Endothelial cell of umbilical vein (primary cell): Measurements from ENCODE around the gene SLC39A11. TPM values are rescaled to one million over a fixed set of nuclear protein-coding genes. Genes with fewer than 3 reads are reported as not detected.

Experiments
- BruUV-seq: library from RNA; stranded (reverse); fragments of 400-500 nt; replicated peaks from 2 replicates; lab custom pipeline; 2021; lab: Mats Ljungman, UMichigan
- CTCF ChIA-PET: fragments of 300-600, 350-600 bp; sonication (Branson Sonifier 250); formaldehyde crosslinking; loops from one replicate; lab custom pipeline; 2021; ENCODE audit warnings: antibody characterized with exemption, inconsistent platforms; lab: Charles Lee
- POLR2A ChIA-PET: fragments of 300-600, 350-600 bp; sonication (Branson Sonifier 250); formaldehyde crosslinking; loops from one replicate; lab custom pipeline; 2021; ENCODE audit warnings: antibody characterized with exemption, inconsistent platforms; lab: Charles Lee
- DNase-seq: peaks from one replicate; pipeline ENCODE4 v3.0.0-alpha.2; 2011; ENCODE audit warnings: low read depth, low spot score
- FAIRE-seq: peaks from 2 replicates; lab custom pipeline; 2011; peaks lifted over from hg19 to GRCh38; lab: Jason Lieb, UNC
- H2AFZ ChIP-seq: 2 replicates; pipeline ENCODE4 v1.6.0; 2012; ENCODE audit warnings: low read depth, low read length, control low read depth, inconsistent platforms
- H3K27ac ChIP-seq: 2 replicates; pipeline ENCODE4 v1.5.1; 2011; ENCODE audit warnings: low read depth, mild to moderate bottlenecking, control low read depth, low read length, moderate library complexity; ENCODE audit not compliant: insufficient read depth
- H3K27me3 ChIP-seq, 2 experiments: 2 replicates each; pipeline versions ENCODE4 v1.6.0 to v1.6.1; 2011; ENCODE audit warnings: low read length in 2 of 2, mixed read lengths in 1 of 2; ENCODE audit not compliant: control insufficient read depth in 2 of 2, insufficient read depth in 2 of 2
- H3K36me3 ChIP-seq, 2 experiments: 2 replicates in 1 of 2; 3 replicates in 1 of 2; pipeline ENCODE4 v1.5.1; 2011; ENCODE audit warnings: low read length in 2 of 2, mild to moderate bottlenecking in 1 of 2, moderate library complexity in 1 of 2; ENCODE audit not compliant: control insufficient read depth in 2 of 2, insufficient read depth in 2 of 2; ENCODE audit errors: extremely low read depth in 1 of 2
- H3K4me1 ChIP-seq: 3 replicates; pipeline ENCODE4 v1.5.1; 2011; ENCODE audit warnings: mild to moderate bottlenecking, low read length; ENCODE audit not compliant: control insufficient read depth, insufficient read depth; ENCODE audit errors: extremely low read depth
- H3K4me2 ChIP-seq: 2 replicates; pipeline ENCODE4 v1.6.1; 2011; ENCODE audit warnings: low read length, control low read depth, mixed read lengths; ENCODE audit not compliant: insufficient read depth
- H3K4me3 ChIP-seq, 3 experiments: fragments of 200-600 bp in 1 of 3; sonication (generic), shearing (Covaris generic) in 1 of 3; replicated peaks in 1 of 3; 2 replicates each; pipeline ENCODE4 v1.5.1; 2011 to 2016; ENCODE audit warnings: control low read depth in 3 of 3, low read length in 3 of 3, mild to moderate bottlenecking in 2 of 3, inconsistent platforms in 1 of 3, low read depth in 1 of 3, moderate library complexity in 1 of 3; ENCODE audit not compliant: insufficient read depth in 1 of 3
- H3K79me2 ChIP-seq: 2 replicates; pipeline ENCODE4 v1.6.0; 2012; ENCODE audit warnings: low read length, inconsistent platforms; ENCODE audit not compliant: control insufficient read depth, insufficient read depth
- H3K9ac ChIP-seq: replicated peaks from 2 replicates; pipeline ENCODE3; 2011; ENCODE audit warnings: low read length, control low read depth; ENCODE audit not compliant: insufficient read depth; ENCODE audit errors: extremely low read depth
- H3K9me1 ChIP-seq: replicated peaks from 3 replicates; pipeline ENCODE4 v1.6.0; 2011; ENCODE audit warnings: mild to moderate bottlenecking, low read length; ENCODE audit not compliant: control insufficient read depth, insufficient read depth; ENCODE audit errors: extremely low read depth
- H3K9me3 ChIP-seq: replicated peaks from 2 replicates; pipeline ENCODE4 v1.5.1; 2012; ENCODE audit warnings: low read length, inconsistent platforms; ENCODE audit not compliant: control insufficient read depth, insufficient read depth
- H4K20me1 ChIP-seq: replicated peaks from 2 replicates; pipeline ENCODE3; 2011; ENCODE audit warnings: mild to moderate bottlenecking, low read length; ENCODE audit not compliant: control insufficient read depth, insufficient read depth; ENCODE audit errors: extremely low read depth
- CTCF ChIP-seq, 2 donors: IDR thresholded peaks; 1 replicate in 1 of 2; 2 replicates in 1 of 2; pipeline ENCODE4 v1.5.1; 2011; ENCODE audit warnings: low read length in 2 of 2, mild to moderate bottlenecking in 2 of 2, moderate library complexity in 2 of 2, control low read depth in 1 of 2, inconsistent platforms in 1 of 2, low read depth in 1 of 2; ENCODE audit not compliant: insufficient read depth in 1 of 2; ENCODE audit errors: extremely low read depth in 1 of 2
- EZH2 ChIP-seq: IDR thresholded peaks from 2 replicates; pipeline ENCODE4 v1.6.1; 2012; ENCODE audit warnings: borderline replicate concordance, low read depth, mild to moderate bottlenecking, moderate library complexity, low read length, inconsistent platforms; ENCODE audit not compliant: severe bottlenecking
- FOS ChIP-seq: IDR thresholded peaks from 2 replicates; pipeline ENCODE4 v1.6.1; 2011; ENCODE audit warnings: mild to moderate bottlenecking, low read length, moderate library complexity, borderline replicate concordance; ENCODE audit not compliant: insufficient read depth
- GATA2 ChIP-seq: IDR thresholded peaks from 2 replicates; pipeline ENCODE4 v1.7.0; 2011; ENCODE audit warnings: low read depth, mild to moderate bottlenecking, moderate library complexity, mixed read lengths, low read length; ENCODE audit not compliant: insufficient read length, insufficient read depth
- JUN ChIP-seq: IDR thresholded peaks from 2 replicates; pipeline ENCODE4 v1.6.1; 2011; ENCODE audit warnings: borderline replicate concordance, low read depth; ENCODE audit not compliant: insufficient read length, insufficient read depth
- MAX ChIP-seq: IDR thresholded peaks from 2 replicates; pipeline ENCODE4 v1.6.1; 2011; ENCODE audit not compliant: insufficient read depth, insufficient read length
- MYC ChIP-seq: IDR thresholded peaks from one replicate; pipeline ENCODE4 v1.6.1; 2011; ENCODE audit warnings: mild to moderate bottlenecking, low read depth, low read length
- POLR2A ChIP-seq: IDR thresholded peaks from 2 replicates; pipeline ENCODE4 v1.6.1; 2012; ENCODE audit warnings: low read depth, mild to moderate bottlenecking, control low read depth, low read length
- POLR2AphosphoS5 ChIP-seq: IDR thresholded peaks from 2 replicates; pipeline ENCODE4 v1.6.1; 2012; ENCODE audit warnings: low read depth, mild to moderate bottlenecking, control low read depth, low read length, moderate library complexity; ENCODE audit not compliant: insufficient read depth
- dilution Hi-C: fragments of 300-500 bp; cut with MboI; formaldehyde crosslinking; loops from one replicate; pipeline ENCODE4 v1.15.0; 2019; ENCODE audit warnings: low sequenced_read_pairs; ENCODE audit not compliant: extremely low pct_ligation_motif_present
- intact Hi-C: fragments of 100-400 bp; cut with micrococcal nuclease; formaldehyde crosslinking; loops from one replicate; pipeline ENCODE4 v1.10.0; 2022
- polyA plus RNA-seq, 4 experiments: library from polyadenylated mRNA; depleted of rRNA in 3 of 4; stranded (reverse) in 3 of 4; unstranded in 1 of 4; fragments of >200 nt; gene quantifications; 2 replicates each; pipeline versions ENCODE4 v1.2.1 to v1.2.3, GENCODE V29; 2011 to 2012; ENCODE audit warnings: missing spikeins in 1 of 4
- total RNA-seq: library from RNA; stranded (reverse); gene quantifications from 2 replicates; pipeline ENCODE4 v1.2.3, GENCODE V29; 2021

SLC39A11 gene
- total and polyA plus RNA-seq, 2 donors (not counting 3 experiments of a cell fraction or from before 2014, with no cell fraction given): 8.1 to 11.9 TPM

- Histone ChIP-seq H3K27me3 (no peaks in the 10 kb centered on the region), H2AFZ (no peak overlapping the region), H4K20me1 (no peaks in the 10 kb centered on the region), H3K9me3 (no peaks in the 10 kb centered on the region), H3K79me2 (no peaks in the 10 kb centered on the region), H3K9ac (no peak overlapping the region), H3K36me3 (no peaks in the 10 kb centered on the region), H3K4me3 (no peak overlapping the region), H3K9me1 (no peaks in the 10 kb centered on the region), H3K4me2 (no peak overlapping the region), H3K27ac (no peak overlapping the region), H3K4me1 (no peaks in the 10 kb centered on the region)
- dilution Hi-C loops (no loop called here), intact Hi-C loops (no loop called here)
- no TSS peak for BruUV-seq
- FAIRE-seq (no peak), DNase-seq (no peak)
- POLR2A ChIA-PET: no interaction called here
- CTCF ChIA-PET: no interaction called here
- no peak for TF ChIP-seq MAX
- no peak for TF ChIP-seq POLR2A
- TF ChIP-seq FOS: no peak
- no peak for TF ChIP-seq CTCF (IDR thresholded peaks at IDR 0.05; ENCODE audit: extremely low read depth in 1 of 2, insufficient read depth in 1 of 2, low read depth in 1 of 2, low read length in 2 of 2)
- no peak for TF ChIP-seq GATA2
- TF ChIP-seq EZH2: no peak
- no peak for TF ChIP-seq POLR2AphosphoS5
- TF ChIP-seq JUN: no peak
- TF ChIP-seq MYC: no peak
Observed at GRCh38 chr17:72816406-72816805, 276.1 kb downstream of the SLC39A11 start.
